Measurements from ENCODE around the gene TOB2.

TOB2 gene

DNA sequence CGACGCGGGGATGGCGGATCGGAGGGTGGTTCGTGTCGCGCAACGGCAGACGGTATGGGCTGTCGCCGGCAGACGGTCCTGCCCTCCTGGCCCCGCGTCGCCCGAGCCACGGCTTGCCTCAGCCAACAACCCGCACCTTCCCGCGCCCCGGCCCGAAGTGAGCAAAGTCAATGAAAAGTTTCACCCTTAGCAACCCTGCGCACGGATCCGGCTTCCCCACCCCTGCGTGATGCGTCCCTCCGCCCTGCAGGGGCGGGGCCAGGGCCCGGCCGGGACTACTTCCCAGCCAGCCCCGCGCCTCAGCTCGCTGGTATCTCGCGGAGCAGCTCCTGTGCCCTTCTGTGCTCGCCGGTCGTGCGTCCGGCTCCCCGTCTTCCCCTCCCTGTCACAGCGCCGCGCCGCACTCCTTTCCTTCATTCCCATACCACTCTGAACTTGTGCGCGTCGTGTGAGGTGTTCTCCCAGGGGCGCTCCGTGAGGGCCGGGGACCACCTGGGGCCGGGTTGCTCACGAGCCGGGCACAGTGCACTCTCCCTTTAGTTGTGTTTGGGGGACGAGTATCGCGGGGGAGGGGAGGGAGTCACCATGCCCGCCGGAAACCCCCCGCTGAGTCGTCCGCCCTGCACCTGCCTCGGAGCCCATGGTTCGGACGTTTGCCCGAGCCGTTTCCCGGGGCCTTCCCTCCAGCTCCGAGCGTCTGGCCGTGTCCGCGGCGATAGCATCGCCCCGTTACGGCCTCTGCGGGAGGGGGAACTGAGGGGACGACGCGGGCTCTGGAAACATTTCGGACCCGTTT is at the start of gene TOB2:
Gene TOB2 (minus strand): TSS at position 163 of the 796 bp plus-strand sequence. CDS start 9,456 bp downstream, outside the sequence.
- peak within 1 kb of the TSS; percentile 99 for H3K4me3 ChIP-seq (replicated peaks; ENCODE audit: low read depth, low read length)
- TF ChIP-seq CTCF (IDR thresholded peaks at IDR 0.05; ENCODE audit: low read length, missing control alignments), result no peak
- DNase-seq (ENCODE audit: low read depth), result peak; percentile 96

- H3K4me3 ChIP-seq (replicated peaks; ENCODE audit: low read depth, low read length), result no peak overlapping the region
- no peak for TF ChIP-seq CTCF (IDR thresholded peaks at IDR 0.05; ENCODE audit: low read length, missing control alignments)
- no peak for DNase-seq (ENCODE audit: low read depth)
Observed at GRCh38 chr22:41491374-41492100, 44.9 kb upstream of the TOB2 start.

DNA sequence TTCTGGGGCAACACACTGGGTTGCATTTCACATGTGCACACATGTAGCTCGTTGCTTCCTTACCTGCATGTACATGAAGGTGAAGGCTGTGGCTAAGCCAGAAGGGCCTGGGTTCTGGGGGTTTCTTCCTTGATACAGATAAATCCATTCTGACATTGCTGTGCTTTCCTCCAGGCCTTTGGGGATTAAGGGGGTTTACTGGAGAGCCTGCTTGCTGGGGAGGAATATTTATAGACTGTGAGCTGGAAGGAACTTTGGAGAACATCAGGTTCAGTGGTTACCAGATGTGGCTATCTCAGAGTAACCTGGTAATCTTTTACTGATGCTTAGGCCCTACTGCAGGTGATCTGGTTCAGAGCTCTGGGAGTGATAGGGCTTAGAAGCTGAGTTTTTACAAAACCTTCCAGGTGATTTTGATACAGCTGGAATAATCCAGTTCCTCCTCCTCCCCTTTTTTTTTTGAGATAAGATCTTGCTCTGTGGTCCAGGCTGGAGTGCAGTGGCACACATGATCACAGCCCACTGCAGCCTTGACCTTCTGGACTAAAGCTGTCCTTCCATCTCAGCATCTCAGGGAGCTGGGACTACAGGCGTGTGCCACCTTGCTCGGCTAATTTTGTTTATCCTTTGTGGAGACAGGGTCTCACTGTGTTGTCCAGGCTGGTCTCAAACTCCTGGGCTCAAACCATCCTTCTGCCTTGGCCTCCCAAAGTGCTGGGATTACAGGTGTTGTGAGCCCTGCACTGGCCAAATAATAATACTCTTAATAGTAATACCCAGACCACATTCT is 42.2 kb upstream of the TOB2 start:
- DNase-seq (ENCODE audit: low read depth), result no peak
- no peak for TF ChIP-seq CTCF (IDR thresholded peaks at IDR 0.05; ENCODE audit: low read length, missing control alignments)

GRCh38 chr22:41488076-41488475 is 41.5 kb upstream of the TOB2 start:
- no peak overlapping the region for H3K4me3 ChIP-seq (replicated peaks; ENCODE audit: low read depth, low read length)
- DNase-seq (ENCODE audit: low read depth), result no peak
- no peak for TF ChIP-seq CTCF (IDR thresholded peaks at IDR 0.05; ENCODE audit: low read length, missing control alignments)

More for the DNA sequence above, 42.2 kb upstream of the TOB2 start:
- no peak overlapping the region for H3K4me3 ChIP-seq (replicated peaks; ENCODE audit: low read depth, low read length)

GRCh38 chr22:41487037-41487935 is 40.7 kb upstream of the TOB2 start:
- H3K4me3 ChIP-seq (replicated peaks; ENCODE audit: low read depth, low read length), result no peak overlapping the region
- no peak for DNase-seq (ENCODE audit: low read depth)
- TF ChIP-seq CTCF (IDR thresholded peaks at IDR 0.05; ENCODE audit: low read length, missing control alignments), result no peak

- no peak for DNase-seq (ENCODE audit: low read depth)
- no peak overlapping the region for H3K4me3 ChIP-seq (replicated peaks; ENCODE audit: low read depth, low read length)
- no peak for TF ChIP-seq CTCF (IDR thresholded peaks at IDR 0.05; ENCODE audit: low read length, missing control alignments)
Observed at GRCh38 chr22:41485033-41485432, 38.4 kb upstream of the TOB2 start.

Data from fibroblast of pulmonary artery (primary cell).